Measurements from ENCODE around the gene TPRX1.
"Not testable (repeated sequence)": the region's sequence is repeated elsewhere in the genome, so short reads cannot be mapped to it uniquely, and the experiment has no call there.

TPRX1 gene

DNA sequence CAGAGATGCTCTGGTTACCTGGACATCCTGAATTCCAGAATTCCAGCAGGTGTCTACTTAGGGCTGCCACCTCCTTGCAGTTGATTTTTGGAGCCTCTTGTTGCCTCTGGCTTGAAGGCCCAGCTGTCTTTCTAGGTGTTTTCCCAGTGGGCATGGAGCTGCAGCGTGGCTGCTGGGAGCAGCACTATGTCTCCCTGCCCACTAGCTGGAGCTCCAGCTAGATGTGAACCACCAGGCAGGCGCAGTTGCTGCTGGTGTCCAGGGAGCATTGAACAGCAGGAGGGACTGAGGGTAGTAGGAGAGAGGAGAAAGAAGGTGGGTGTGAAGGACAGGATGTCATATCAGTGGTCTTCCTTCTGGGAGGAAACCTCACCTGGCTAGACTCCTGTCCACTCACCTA, 35.7 kb downstream of the TPRX1 start:
- in situ Hi-C loops (cut with MboI; ENCODE audit: low sequenced_read_pairs): no loop called here

DNA sequence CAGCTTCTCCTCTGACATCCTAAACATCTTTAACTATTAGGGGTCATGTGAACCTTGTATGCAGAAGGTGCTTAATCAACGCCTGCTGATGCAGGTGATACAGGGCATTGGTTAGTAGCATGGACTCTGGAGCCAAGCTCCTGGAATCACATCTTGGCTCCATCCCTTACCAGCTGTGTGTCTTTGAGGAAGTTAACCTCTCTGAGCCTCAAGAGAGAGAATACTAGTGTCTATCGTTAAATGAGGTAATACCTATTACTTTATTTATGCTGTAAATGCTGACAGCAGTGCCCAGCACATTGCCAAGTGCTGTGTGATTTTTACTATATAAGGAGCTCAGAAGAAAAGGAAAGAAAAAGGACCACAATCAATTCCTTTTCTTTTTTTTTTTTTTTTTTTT, 37.0 kb downstream of the TPRX1 start:
- in situ Hi-C loops (cut with MboI; ENCODE audit: low sequenced_read_pairs): no loop called here

DNA sequence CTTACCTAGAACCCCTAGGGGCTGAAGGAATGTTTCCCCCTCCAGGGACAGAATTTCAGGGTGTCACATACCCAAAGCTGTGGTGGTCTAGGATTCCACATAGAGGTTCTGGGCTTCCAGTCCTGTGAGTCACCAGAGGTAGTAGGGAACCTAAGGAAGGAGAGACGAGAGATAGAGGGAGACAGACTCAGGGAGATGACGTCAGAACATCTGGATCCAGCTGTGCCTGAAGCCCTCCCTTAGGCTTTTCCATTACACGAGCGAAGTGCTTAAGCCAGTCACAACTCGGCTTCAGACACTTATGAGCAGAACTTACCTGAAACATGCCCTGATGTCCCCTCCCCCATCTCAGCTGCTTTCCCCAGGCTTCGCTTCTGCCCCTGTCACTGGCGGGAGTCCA, 37.7 kb downstream of the TPRX1 start:
- in situ Hi-C loops (cut with MboI; ENCODE audit: low sequenced_read_pairs): no loop called here

DNA sequence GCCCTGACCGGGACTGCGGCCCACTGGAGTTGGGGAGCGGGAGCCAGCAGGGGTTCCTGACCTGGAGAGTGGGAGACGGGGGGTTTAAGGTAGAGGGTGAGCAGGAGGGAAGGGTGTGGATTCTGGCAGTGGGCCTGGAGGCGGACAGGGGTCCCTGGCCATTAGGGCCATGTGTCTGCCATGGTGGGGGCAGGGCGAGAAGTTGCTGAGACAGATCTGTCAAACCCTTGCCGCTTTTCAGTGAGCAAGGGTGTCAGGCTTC, 38.1 kb downstream of the TPRX1 start:
- in situ Hi-C loops (cut with MboI; ENCODE audit: low sequenced_read_pairs): no loop called here

DNA sequence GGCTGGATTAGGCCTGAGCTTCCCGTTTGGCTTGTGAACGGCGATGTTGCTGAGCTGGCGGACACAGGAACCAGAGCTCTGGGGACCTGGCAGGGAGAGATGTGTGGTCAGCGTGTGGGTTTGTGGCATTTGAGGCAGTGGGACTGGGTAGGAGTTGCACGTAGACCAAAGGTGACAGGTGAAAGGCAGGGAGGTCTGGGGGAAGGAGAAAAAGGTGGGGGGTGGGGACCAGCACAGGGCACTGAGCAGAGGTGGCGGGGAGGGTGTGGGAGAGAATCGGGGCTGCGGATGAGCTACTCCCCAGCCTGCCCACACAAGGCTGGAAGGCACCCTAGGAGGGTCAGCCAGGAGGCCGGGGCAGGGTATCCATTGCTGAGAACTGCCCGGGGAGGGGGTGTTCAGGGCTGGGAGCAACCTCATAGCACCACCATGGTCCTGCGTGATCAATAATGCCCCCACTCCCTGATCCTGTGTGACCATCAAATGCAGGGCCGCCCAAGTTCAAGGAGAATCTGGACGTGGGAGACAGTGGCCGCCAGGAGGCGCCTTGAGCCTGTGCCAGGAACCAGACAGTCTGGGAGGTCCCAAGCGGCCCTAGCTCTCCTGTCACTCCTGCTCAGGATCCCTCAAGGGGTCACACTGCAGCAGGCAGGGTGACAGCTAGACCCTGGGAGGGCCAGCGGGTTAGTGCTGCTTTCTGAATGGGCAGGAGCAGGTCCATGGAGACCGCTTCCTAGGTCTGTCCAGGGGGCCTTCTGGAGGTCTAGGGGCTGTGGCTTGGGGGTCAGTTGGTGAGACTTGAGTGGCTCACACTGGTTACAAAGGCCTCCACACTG, 38.6 kb downstream of the TPRX1 start:
- in situ Hi-C loops (cut with MboI; ENCODE audit: low sequenced_read_pairs): no loop called here

DNA sequence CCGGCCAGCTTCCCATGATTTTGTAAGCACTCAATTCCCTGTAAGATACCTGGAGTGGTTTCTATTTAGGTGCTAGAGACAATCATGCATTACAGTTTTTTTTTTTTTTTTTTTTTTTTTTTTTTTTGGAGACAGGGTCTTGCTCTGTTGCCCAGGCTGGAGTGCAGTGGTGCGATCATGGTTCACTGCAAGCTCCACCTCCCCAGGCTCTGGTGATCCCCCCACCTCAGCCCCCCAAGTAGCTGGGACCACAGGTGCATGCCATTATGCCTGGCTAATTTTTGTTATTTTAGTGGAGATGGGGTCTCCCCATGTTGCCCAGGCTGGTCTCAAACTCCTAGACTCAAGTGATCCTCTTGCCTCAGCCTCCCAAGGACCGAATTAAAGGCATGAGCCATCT, 39.6 kb downstream of the TPRX1 start:
- in situ Hi-C loops (cut with MboI; ENCODE audit: low sequenced_read_pairs): not testable (repeated sequence)

DNA sequence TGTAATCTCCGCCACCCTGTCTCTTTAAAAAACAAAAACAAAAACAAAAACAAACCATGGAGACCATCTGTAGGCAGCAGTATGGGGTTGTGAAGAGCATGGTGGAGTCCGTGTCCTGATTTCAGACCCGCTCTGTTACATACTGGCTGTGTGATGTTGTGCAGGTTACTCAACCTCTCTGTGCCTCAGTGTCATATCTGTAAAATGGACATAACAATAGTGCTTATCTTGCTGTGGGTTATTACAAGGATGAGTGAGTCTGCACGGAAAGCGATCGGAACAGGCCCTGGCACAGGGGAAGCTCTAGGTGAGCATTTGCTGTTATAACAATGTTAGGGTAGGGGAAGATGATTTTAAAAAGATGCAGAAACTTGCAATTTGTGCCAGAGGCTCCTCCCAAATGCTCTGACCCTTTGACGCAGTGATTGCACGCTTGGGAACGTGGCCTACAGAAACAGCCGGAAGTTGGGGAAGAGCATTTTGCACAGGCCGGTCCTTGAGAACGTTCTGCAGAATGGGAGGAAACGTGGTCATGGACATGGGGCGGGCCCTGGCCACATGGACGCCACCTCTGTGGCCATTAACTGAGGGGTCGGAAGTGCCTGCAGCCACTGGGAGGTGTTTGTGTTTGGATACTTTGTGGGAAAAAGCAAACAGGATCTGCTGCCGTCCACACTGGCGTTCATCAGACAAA, 41.6 kb downstream of the TPRX1 start:
- in situ Hi-C loops (cut with MboI; ENCODE audit: low sequenced_read_pairs): no loop called here

DNA sequence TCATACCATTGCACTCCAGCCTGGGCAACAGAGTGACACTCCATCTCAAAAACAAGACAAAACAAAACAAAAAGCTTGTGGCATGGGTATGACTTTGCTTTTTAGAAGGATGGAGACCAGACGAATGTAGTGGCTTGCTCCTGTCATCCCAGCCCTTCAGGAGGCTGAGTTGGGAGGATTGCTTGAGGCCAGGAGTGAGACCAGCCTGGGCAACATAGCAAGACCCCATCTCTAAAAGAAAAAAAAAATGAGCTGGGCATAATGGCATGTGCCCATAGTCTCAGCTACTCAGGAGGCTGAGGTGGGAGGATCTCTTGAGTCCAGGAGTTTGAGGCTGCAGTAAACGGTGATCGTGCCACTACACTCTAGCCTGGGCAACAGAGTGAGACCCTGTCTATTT, 42.2 kb downstream of the TPRX1 start:
- in situ Hi-C loops (cut with MboI; ENCODE audit: low sequenced_read_pairs): no loop called here

DNA sequence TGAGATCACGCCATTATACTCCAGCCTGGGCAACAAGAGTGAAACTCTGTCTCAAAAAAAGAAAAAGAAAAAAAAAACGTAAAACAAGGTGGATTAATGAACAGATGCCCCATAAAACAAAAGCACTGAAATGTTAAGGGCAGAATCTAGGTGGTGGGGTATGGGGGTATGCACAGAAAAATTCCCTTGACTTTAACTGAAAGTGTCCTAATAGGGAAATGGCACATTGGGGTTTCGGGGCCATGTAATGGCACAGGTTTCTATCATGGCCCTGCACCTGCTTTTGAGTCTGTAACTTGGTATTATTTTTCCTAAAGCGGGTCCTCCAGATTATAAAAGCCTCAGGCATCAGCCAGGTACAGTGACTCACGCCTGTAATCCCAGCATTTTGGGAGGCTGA, 42.8 kb downstream of the TPRX1 start:
- in situ Hi-C loops (cut with MboI; ENCODE audit: low sequenced_read_pairs): no loop called here

DNA sequence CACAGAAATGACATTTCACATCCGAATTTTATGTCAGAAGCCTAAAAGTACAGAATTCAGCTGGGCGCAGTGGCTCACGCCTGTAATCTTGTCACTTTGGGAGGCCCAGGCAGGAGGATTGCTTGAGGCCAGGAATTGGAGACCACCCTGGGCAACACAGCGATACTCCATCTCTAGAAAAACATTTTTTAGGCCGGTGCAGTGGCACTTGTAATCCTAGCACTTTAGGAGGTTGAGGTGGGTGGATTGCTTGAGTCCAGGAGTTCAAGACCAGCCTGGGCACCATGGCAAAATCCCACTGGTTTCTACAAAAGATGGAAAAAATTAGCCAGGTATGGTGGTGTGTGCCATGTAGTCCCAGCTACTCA, 43.7 kb downstream of the TPRX1 start:
- in situ Hi-C loops (cut with MboI; ENCODE audit: low sequenced_read_pairs): no loop called here

DNA sequence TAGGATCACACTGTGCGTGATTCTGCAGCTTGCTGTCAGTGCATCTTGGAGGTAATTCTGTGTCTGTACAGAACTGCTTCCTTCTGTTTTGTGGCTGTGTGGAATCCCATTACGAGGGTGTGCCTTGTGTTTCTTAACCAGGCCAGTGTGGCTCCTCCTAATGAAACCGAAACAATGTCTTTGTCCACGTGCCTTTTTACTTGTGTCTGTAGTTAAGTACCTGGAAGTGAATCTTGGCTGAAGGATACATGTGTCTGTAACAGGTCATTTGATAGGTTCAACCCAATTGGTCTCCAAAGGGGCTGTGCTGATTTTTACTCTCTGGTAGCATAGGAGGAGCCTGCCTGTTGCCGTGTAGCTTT, 45.9 kb downstream of the TPRX1 start:
- in situ Hi-C loops (cut with MboI; ENCODE audit: low sequenced_read_pairs): no loop called here

DNA sequence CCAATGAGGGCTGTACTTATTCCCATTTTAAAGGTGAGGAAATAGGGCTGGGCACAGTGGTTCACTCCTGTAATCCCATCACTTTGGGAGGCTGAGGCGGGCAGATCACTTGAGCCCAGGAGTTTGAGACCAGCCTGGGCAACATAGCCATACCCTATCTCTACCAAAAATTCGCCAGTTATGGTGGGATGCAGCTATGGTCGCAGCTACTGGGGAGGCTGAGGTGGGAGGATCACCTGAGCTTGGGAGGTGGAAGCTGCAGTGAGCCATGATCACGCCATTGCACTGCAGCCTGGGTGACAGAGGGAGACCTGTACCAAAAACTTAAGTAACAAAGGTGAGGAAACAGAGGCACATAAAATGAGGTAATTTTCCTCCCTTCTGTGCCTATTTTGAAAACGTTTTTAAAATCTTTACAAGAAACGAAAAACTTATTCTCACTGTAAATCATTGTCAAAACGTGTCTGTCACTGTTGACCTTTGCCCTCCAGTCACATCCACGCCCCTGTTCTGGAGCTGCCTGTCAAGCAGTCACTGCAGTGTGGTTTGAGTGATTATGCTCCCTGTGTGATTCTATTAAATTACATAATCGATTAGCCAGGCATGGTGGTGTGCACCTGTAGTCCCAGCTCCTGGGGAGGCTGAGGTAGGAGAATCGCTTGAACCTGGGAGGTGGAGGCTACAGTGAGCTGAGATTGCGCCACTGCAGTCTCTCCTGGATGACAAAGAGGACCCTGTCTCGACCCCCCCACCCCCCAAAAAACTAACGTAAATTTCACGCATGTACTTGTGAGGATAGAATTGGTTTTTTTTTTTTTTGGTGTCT, 46.5 kb downstream of the TPRX1 start:
- in situ Hi-C loops (cut with MboI; ENCODE audit: low sequenced_read_pairs): no loop called here

DNA sequence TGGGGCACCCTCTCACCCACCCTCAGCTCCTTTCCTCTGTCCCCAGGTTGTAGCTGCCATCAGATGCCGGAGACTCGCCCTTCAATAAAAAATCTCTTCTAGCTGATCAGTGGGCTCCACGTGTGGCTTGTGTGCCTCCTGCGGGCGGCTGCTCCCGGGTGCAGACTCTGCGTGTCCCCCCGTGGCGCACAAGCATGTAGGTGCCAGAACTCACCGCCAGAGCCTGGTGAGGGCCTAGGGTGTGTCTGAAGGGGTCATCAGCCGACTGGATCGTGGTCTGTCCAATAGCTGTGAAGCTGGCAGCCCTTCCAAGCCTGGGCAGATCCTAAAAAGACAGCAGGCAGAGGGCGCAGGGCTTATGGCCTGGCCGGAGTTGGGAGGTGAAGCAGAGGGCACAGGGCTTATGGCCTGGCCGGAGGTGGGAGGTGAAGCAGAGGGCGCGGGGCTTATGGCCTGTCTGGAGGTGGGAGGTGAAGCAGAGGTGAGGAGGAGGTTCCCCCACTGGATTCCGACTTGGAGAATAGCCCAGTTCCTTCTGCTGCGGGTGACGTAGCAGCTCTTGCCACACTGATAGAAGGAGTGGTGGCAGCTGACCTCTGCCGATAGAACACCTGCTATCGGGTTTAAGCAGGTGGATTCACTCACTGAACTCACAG, 47.3 kb downstream of the TPRX1 start:
- in situ Hi-C loops (cut with MboI; ENCODE audit: low sequenced_read_pairs): no loop called here

DNA sequence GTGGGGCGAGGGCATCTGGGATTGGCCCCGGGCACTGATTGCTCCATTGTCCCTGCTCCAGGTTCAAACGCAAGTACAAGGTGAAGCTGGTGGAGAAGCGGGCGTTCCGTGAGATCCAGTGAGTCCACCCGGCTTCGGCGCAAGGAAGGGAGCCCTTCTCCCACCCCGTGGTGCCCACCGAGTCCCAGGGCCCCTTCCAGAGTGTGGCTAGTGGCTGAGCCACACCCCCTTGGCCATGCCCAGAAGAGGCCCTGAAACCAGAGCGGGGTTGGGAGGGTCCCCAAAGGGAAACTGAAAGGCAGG, 47.8 kb downstream of the TPRX1 start:
- in situ Hi-C loops (cut with MboI; ENCODE audit: low sequenced_read_pairs): no loop called here

DNA sequence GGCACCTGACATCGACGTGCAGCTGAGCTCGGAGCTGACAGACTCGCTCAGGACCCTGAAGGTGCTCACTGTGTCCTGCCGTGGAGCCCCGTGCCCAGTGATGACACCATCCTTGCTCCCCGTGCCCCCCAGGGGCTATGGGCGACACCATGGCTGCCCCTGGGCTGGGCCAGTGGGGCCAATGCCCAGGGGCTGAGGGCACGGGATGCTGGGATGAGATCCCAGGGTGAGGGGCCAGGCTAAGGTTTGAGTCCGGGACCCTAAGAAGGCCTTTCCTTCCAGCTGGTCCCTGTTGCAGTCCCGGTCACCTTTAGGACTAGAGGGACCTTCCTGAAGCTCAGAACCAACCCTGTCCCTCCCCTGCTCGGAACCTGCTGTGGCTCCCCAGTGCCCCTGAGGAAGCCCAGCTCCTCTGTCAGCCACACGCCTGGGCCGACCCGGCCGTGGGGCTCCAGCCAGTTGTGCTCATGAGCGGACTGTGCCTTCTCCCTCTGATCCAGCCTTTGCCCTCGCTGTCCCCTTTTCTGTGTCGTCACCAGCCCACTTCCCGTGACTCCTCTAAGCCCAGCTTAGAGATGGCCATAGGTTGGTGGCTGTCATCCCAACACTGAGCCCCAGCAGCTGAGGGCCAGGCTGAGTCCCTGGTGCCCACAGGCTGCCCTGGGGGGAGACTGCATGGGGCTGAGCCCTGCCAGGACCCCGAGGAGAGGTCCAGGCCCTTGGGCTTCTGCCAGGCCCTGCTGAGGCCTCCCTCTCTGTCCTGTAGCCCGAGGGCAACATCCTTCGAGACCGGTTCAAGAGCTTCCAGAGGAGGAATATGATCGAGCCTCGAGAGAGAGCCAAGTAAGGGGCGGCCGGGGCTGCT, 48.4 kb downstream of the TPRX1 start:
- in situ Hi-C loops (cut with MboI; ENCODE audit: low sequenced_read_pairs): no loop called here

DNA sequence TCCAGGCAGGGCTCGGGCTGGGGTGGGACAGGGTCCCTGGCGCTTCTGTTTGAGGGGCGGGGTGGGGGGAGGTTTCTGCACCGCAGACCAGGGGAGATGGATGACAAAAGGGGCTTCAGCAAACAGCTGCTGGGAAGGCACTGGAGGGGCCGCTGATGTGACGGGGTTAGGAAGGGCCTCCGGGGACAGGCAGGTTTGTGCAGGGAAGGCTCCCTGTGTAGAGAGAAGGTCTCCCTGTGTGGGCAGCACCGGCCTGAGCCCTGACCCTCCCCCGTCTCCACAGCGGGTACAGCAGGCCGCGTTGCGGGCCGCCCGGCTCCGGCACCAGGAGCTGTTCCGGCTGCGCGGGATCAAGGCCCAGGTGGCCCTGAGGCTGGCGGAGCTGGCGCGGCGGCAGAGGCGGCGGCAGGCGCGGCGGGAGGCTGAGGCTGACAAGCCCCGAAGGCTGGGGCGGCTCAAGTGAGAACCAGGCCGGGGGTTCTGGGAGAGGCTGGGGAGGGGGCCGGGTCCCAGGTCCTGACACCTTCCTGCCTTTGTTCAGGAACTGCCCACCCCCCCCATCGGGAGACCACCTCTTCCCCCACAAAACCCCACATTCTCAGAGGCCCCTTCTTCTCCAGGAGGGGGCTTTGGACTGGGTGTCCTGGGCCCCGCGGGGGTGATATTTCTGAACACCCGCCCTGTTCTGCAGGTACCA, 49.1 kb downstream of the TPRX1 start:
- in situ Hi-C loops (cut with MboI; ENCODE audit: low sequenced_read_pairs): no loop called here

DNA sequence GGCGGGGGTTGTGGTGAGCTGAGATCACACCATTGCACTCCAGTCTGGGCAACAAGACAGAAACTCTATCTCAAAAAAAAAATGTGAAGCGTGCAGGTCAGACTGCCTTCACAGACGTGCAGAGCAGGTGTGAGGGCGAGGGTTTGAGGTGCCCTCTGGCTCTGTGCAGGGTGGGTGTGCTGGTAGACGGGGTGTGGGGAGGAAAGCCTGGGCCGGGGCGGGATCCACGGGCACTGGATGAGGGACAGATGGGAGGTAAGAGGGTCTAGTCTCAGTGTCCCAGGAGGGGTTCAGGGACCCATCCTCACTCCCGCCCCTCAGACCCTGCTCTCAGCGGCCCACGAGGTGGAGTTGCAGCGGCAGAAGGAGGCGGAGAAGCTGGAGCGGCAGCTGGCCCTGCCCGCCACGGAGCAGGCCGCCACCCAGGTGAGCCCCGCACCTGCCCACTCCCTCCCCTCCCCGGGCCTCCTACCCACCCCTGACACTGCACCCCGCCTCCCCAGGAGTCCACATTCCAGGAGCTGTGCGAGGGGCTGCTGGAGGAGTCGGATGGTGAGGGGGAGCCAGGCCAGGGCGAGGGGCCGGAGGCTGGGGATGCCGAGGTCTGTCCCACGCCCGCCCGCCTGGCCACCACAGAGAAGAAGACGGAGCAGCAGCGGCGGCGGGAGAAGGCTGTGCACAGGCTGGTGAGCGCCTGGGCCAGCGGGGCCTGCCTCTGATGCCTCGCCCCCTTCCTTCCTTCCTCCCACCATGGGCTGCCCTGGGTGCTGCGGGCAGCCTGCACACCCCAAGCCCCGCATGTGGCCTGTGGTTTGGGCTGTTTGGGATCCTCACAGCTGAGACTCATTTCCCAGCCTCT, 49.9 kb downstream of the TPRX1 start:
- in situ Hi-C loops (cut with MboI; ENCODE audit: low sequenced_read_pairs): no loop called here

DNA sequence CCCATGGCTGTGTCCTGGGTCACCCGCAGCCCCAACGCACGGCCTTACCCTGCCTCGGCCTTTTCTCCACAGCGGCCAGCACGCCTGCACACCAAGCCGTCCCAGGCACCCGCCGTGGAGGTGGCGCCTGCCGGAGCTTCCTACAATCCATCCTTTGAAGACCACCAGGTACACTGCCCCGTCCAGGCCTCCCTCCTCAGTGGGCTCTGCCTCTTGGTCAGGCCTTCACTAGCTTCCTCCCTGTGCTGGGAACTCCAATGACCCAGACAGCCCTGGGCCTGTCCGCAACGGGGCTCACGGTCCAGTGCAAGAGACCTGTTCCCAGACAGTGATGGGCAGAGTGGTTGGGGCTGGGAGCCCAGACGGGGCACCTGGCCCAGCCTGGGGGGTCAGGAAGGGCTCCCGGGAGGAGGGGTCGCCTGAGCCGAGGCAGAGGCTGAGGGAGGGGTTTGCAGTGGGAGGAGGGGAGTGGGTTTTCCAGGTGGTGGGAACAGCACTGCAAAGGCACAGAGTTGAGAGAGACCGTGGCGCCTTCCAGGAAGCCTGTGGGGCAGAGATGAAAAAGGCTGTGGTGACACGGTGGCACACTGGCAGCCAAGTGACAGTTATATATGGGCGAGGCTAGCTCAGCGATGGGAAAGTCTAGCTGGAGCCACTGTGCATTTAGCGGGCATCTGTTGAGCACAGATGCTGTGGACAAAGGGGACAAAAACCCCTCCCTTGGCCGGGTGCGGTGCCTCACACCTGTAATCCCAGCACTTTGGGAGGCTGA, 51.7 kb downstream of the TPRX1 start:
- in situ Hi-C loops (cut with MboI; ENCODE audit: low sequenced_read_pairs): no loop called here
